SU-DHL-6 (cell line): Measurements from ENCODE around the gene ADAT3.

Source experiments
- CTCF ChIP-seq: fragments of 200-600 bp; sonication (generic); IDR thresholded peaks from one replicate; pipeline ENCODE4 v1.5.1; 2017; ENCODE audit warnings: antibody characterized with exemption, mild to moderate bottlenecking, low read length, moderate library complexity; ENCODE audit not compliant: insufficient read depth, poor library complexity, severe bottlenecking
- EZH2phosphoT487 ChIP-seq: fragments of 200-600 bp; sonication (generic), shearing (Covaris generic); conservative IDR thresholded peaks from 2 replicates; pipeline ENCODE4 v1.6.1; 2018; ENCODE audit warnings: mild to moderate bottlenecking, antibody characterized with exemption, low read length, moderate library complexity, mixed read lengths

- no peak for TF ChIP-seq CTCF
- TF ChIP-seq EZH2phosphoT487, result no peak
Observed at GRCh38 chr19:1949304-1950101, 44.3 kb downstream of the ADAT3 start.
